ENCODE data around the gene ARHGAP15.

- TF ChIP-seq CTCF (IDR thresholded peaks at IDR 0.05; ENCODE audit: insufficient read depth, low read length, poor library complexity, severe bottlenecking) (no peak), EZH2phosphoT487 (conservative IDR thresholded peaks at IDR 0.05; ENCODE audit: low read length) (no peak)
Measured at GRCh38 chr2:143577489-143577888, 448.3 kb downstream of the ARHGAP15 start.

Data from SU-DHL-6 (cell line).